Mesenchymal stem cell (in vitro differentiated cells and primary cell): ENCODE data around the gene SH3BP2.

Experiments
- DNase-seq: peaks from one replicate; pipeline ENCODE4 v3.0.0-alpha.2; 2013
- H2AFZ ChIP-seq: one replicate; pipeline ENCODE4 v1.6.1; 2013; ENCODE audit warnings: low read depth, mild to moderate bottlenecking, control low read depth, inconsistent platforms, low read length, moderate library complexity
- H2AK5ac ChIP-seq: 2 replicates; pipeline ENCODE4 v1.6.1; 2013; ENCODE audit warnings: low read length, moderate library complexity, mild to moderate bottlenecking, inconsistent platforms; ENCODE audit not compliant: severe bottlenecking
- H2BK120ac ChIP-seq: one replicate; pipeline ENCODE4 v1.6.1; 2013; ENCODE audit warnings: low read depth, mild to moderate bottlenecking, inconsistent platforms, low read length, moderate library complexity
- H2BK12ac ChIP-seq, 2 experiments: one replicate each; pipeline ENCODE4 v1.6.1; 2013; ENCODE audit warnings: inconsistent platforms in 2 of 2, low read length in 2 of 2, mild to moderate bottlenecking in 2 of 2, moderate library complexity in 2 of 2, control low read depth in 1 of 2
- H2BK15ac ChIP-seq: one replicate; pipeline ENCODE4 v1.6.1; 2013; ENCODE audit warnings: mild to moderate bottlenecking, low read depth, inconsistent platforms; ENCODE audit not compliant: poor library complexity, severe bottlenecking
- H2BK5ac ChIP-seq: 2 replicates; pipeline ENCODE4 v1.6.1; 2013; ENCODE audit warnings: low read depth, mild to moderate bottlenecking, low read length, control low read depth, inconsistent platforms; ENCODE audit not compliant: poor library complexity, severe bottlenecking
- H3K14ac ChIP-seq, 2 experiments: one replicate each; pipeline ENCODE4 v1.6.1; 2013; ENCODE audit warnings: inconsistent platforms in 2 of 2, low read length in 2 of 2, control low read depth in 1 of 2, mild to moderate bottlenecking in 1 of 2, moderate library complexity in 1 of 2
- H3K18ac ChIP-seq, 2 experiments: one replicate each; pipeline ENCODE4 v1.6.1; 2013; ENCODE audit warnings: inconsistent platforms in 2 of 2, low read length in 2 of 2, control low read depth in 1 of 2, low read depth in 1 of 2, mild to moderate bottlenecking in 1 of 2
- H3K23ac ChIP-seq, 2 experiments: one replicate each; pipeline ENCODE4 v1.6.1; 2013; ENCODE audit warnings: inconsistent platforms in 2 of 2, low read length in 2 of 2, mild to moderate bottlenecking in 2 of 2, moderate library complexity in 2 of 2, control low read depth in 1 of 2
- H3K27ac ChIP-seq: 2 replicates; pipeline ENCODE4 v1.5.1; 2013; ENCODE audit warnings: mild to moderate bottlenecking, moderate library complexity, low read length, control low read depth, inconsistent platforms; ENCODE audit not compliant: poor library complexity, severe bottlenecking
- H3K27me3 ChIP-seq, 2 experiments: 2 replicates each; pipeline versions ENCODE4 v1.6.1 to v1.7.0; 2013; ENCODE audit warnings: low read length in 2 of 2, mild to moderate bottlenecking in 2 of 2, moderate library complexity in 2 of 2, control low read depth in 1 of 2, inconsistent platforms in 1 of 2; ENCODE audit not compliant: control insufficient read depth in 1 of 2, insufficient read depth in 1 of 2
- H3K36me3 ChIP-seq, 2 experiments: 2 replicates each; pipeline versions ENCODE4 v1.6.1 to v1.7.0; 2013; ENCODE audit warnings: low read length in 2 of 2, control low read depth in 1 of 2, inconsistent platforms in 1 of 2, low read depth in 1 of 2, mild to moderate bottlenecking in 1 of 2; ENCODE audit not compliant: insufficient read depth in 2 of 2, control insufficient read depth in 1 of 2
- H3K4ac ChIP-seq, 2 experiments: one replicate each; pipeline ENCODE4 v1.6.1; 2013; ENCODE audit warnings: inconsistent platforms in 2 of 2, low read length in 2 of 2, mild to moderate bottlenecking in 2 of 2, moderate library complexity in 2 of 2, control low read depth in 1 of 2, low read depth in 1 of 2
- H3K4me1 ChIP-seq: 2 replicates; pipeline ENCODE4 v1.6.1; 2013; ENCODE audit warnings: low read depth, low read length, control low read depth; ENCODE audit not compliant: control insufficient read depth, insufficient read depth
- H3K4me2 ChIP-seq: 2 replicates; pipeline ENCODE4 v1.6.1; 2013; ENCODE audit warnings: low read length, mild to moderate bottlenecking, inconsistent platforms; ENCODE audit not compliant: poor library complexity, severe bottlenecking
- H3K4me3 ChIP-seq, 2 experiments: 2 replicates each; pipeline versions ENCODE4 v1.5.1 to v1.7.0; 2013; ENCODE audit warnings: low read length in 2 of 2, mild to moderate bottlenecking in 2 of 2, control low read depth in 1 of 2, low read depth in 1 of 2; ENCODE audit not compliant: insufficient read depth in 1 of 2
- H3K79me1 ChIP-seq: replicated peaks from 2 replicates; pipeline ENCODE4 v1.6.1; 2013; ENCODE audit warnings: mild to moderate bottlenecking, control low read depth, low read length, inconsistent platforms; ENCODE audit not compliant: poor library complexity, severe bottlenecking
- H3K9ac ChIP-seq: 2 replicates; pipeline ENCODE4 v1.7.0; 2013; ENCODE audit warnings: mild to moderate bottlenecking, low read length, moderate library complexity
- H3K9me3 ChIP-seq: 2 replicates; pipeline ENCODE4 v1.7.0; 2013; ENCODE audit warnings: mild to moderate bottlenecking, low read length; ENCODE audit not compliant: control insufficient read depth
- H4K8ac ChIP-seq: one replicate; pipeline ENCODE4 v1.6.1; 2013; ENCODE audit warnings: inconsistent platforms, mild to moderate bottlenecking, low read length, moderate library complexity
- H4K91ac ChIP-seq: one replicate; pipeline ENCODE4 v1.6.1; 2013; ENCODE audit warnings: mild to moderate bottlenecking, low read length, inconsistent platforms
- WGBS: methylation state at CpG from one replicate; pipeline ENCODE4 v1.1.7; 2013; ENCODE audit warnings: mixed read lengths; 5-methylcytosine and 5-hydroxymethylcytosine counted together

The SH3BP2 gene

DNA sequence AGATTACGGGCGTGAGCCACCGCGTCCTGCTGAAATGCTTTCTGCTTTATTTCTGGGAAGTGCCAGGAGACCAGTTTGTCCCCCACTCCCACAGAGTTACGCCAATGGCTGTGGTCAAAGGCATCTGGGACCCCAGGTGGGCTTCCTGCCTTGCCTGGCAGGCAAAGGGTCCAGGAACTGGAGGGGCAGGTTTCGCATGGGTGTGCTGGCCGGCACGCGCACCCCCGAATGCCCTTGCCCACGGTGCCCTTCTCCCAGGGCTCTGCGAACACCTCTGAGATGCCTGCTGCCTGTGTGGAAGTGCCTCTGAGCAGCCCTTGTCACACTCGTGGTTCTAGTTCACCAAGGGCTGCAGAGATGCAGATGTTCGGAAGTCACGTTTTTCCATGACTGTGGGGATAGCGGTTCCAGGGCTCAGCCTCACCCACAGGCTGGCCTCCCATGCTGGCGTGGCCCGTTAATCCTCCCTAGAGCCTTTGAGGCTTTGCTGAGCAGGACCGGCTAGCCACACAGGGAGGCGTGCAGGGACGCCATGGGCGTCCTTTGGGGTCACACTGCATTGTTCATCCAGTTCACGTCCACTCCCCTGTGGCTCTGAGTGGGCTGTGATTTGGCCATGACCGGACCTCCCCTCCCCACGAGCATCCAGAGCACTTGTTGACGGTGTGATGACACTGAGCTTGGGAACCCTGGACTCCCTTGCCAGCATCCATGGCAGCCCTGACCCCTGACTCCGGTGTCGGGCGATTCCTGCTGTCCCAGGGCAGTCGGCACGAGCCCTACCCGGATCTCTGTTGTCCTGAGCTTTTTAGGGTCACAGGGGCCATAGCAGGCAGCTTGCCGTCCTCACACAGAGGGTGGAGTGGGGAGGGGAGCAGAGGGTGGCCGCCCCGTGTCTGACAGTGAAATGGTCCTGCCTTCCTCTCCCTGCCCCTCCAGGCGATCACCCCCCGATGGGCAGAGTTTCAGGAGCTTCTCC is 38.0 kb downstream of the SH3BP2 start:
- Histone ChIP-seq H3K27ac (peak overlapping the region; percentile 48), H4K91ac (no peak overlapping the region), H2AK5ac (peak overlapping the region; percentile 52), H3K23ac (no peak overlapping the region), H3K27me3 (no peaks in the 10 kb centered on the region), H3K4me2 (no peak overlapping the region), H2AFZ (no peak overlapping the region), H3K18ac (no peak overlapping the region), H2BK15ac (no peak overlapping the region), H2BK5ac (no peak overlapping the region), H3K36me3 (peaks cover 82 to 95% of the 10 kb centered on the region in 2 experiments), H3K9ac (no peak overlapping the region), H3K14ac (no peak overlapping the region), H4K8ac (no peak overlapping the region), H2BK120ac (no peak overlapping the region), H3K4ac (no peak overlapping the region), H3K79me1 (peaks cover 12% of the 10 kb centered on the region), H3K4me1 (peaks cover 83% of the 10 kb centered on the region), H3K9me3 (no peaks in the 10 kb centered on the region), H2BK12ac (no peak overlapping the region), H3K4me3 (no peak overlapping the region)
- DNase-seq, result no peak
- 95% methylated on average over 37 of the region's 37 CpGs for WGBS

DNA sequence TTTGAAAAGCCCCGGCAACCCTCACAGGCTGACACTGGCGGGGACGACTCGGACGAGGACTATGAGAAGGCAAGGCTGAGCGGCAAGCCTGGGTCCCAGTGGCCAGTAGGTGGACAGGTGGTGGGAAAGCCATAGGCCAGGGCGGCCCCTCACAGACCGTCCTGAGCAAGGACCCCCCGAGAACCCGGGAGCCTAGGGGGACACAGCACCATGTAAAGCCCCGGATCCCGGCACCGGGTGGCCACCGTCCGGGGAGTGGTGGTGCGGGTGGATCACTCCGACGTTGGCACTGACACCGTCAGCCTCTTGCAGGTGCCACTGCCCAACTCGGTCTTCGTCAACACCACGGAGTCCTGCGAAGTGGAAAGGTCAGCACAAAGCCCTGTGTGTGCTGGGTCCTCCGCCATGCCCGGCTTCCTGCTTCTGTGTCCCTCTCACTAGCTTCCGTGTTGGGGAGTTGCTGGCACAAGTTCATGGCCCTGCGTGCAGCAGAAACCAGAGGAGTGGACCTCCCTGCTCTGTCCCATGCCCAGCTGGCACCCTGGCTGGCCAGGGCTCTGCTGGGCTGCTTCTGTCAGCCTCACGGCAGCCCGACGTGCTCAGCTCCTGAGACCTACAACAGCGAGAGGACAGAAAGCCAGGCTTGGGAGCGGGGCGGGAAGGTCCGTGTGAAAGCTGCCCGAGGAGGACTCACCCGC is 38.9 kb downstream of the SH3BP2 start:
- Histone ChIP-seq H3K18ac (no peak overlapping the region), H3K79me1 (peaks cover 17% of the 10 kb centered on the region), H3K9ac (no peak overlapping the region), H2BK5ac (no peak overlapping the region), H2AFZ (no peak overlapping the region), H4K8ac (no peak overlapping the region), H2BK120ac (no peak overlapping the region), H3K4me3 (no peak overlapping the region), H3K27me3 (no peaks in the 10 kb centered on the region), H3K4me2 (no peak overlapping the region), H2BK15ac (no peak overlapping the region), H3K9me3 (no peaks in the 10 kb centered on the region), H4K91ac (no peak overlapping the region), H3K23ac (no peak overlapping the region), H2BK12ac (no peak overlapping the region), H3K14ac (no peak overlapping the region), H3K27ac (peak overlapping the region; percentile 15), H3K36me3 (peaks cover 83 to 95% of the 10 kb centered on the region in 2 experiments), H3K4me1 (peaks cover 87% of the 10 kb centered on the region), H2AK5ac (peak overlapping the region; percentile 52), H3K4ac (no peak overlapping the region)
- WGBS, result 94% methylated on average over 36 of the region's 36 CpGs
- no peak for DNase-seq

GRCh38 chr4:2832309-2832980 is 39.6 kb downstream of the SH3BP2 start:
- Histone ChIP-seq H2BK5ac (no peak overlapping the region), H4K8ac (no peak overlapping the region), H3K23ac (no peak overlapping the region), H3K4me3 (no peak overlapping the region), H2BK120ac (no peak overlapping the region), H2BK15ac (no peak overlapping the region), H3K79me1 (peaks cover 18% of the 10 kb centered on the region), H2AFZ (no peak overlapping the region), H2AK5ac (peak overlapping the region; percentile 52), H3K4me2 (no peak overlapping the region), H4K91ac (no peak overlapping the region), H3K14ac (no peak overlapping the region), H3K9ac (no peak overlapping the region), H3K27me3 (no peaks in the 10 kb centered on the region), H3K9me3 (no peaks in the 10 kb centered on the region), H3K4me1 (peaks cover 90% of the 10 kb centered on the region), H3K18ac (no peak overlapping the region), H3K4ac (no peak overlapping the region), H3K27ac (peak overlapping the region; percentile 35), H2BK12ac (no peak overlapping the region), H3K36me3 (peaks cover 76 to 95% of the 10 kb centered on the region in 2 experiments)
- 97% methylated on average over 20 of the region's 20 CpGs for WGBS
- DNase-seq, result no peak
